HepG2 (cell line): ENCODE results near the gene ANKRD53.
"Not testable (repeated sequence)": the region's sequence is repeated elsewhere in the genome, so short reads cannot be mapped to it uniquely, and the experiment has no call there.

ENCODE experiments used
- ATF7-NPFF ChIP-seq: sonication (generic); formaldehyde crosslinking; IDR thresholded peaks from 2 replicates; pipeline ENCODE4 v1.8.1; 2023; ENCODE audit warnings: mild to moderate bottlenecking, low read depth, missing genetic modification reagents, moderate library complexity
- KLF13 ChIP-seq: sonication (generic); formaldehyde crosslinking; IDR thresholded peaks from 2 replicates; pipeline ENCODE4 v1.4.0; 2020; ENCODE audit warnings: mild to moderate bottlenecking, missing genetic modification reagents
- ZFP36L2 ChIP-seq: sonication (generic); formaldehyde crosslinking; IDR thresholded peaks from 2 replicates; pipeline ENCODE4 v1.4.0; 2020; ENCODE audit warnings: missing genetic modification reagents

GRCh38 chr2:71019989-71020388, 41.6 kb downstream of the ANKRD53 start:
- TF ChIP-seq ZFP36L2; KLF13; ATF7-NPFF (CRISPR knock-in tag): not testable (repeated sequence)
